BJ (cell line): Measurements from ENCODE around the gene PRR5. TPM values are rescaled to one million over a fixed set of nuclear protein-coding genes. Genes with fewer than 3 reads are reported as not detected.

Source experiments
- CTCF ChIA-PET: fragments of 350-600 bp; formaldehyde crosslinking; extraction: SDS; loops from one replicate; lab custom pipeline; 2021; ENCODE audit warnings: antibody characterized with exemption, inconsistent platforms; lab: Yijun Ruan, JAX
- POLR2A ChIA-PET: fragments of 300-600 bp; sonication (Branson Sonifier 250); formaldehyde crosslinking; extraction: SDS; loops from one replicate; lab custom pipeline; 2021; ENCODE audit warnings: antibody characterized with exemption; lab: Charles Lee
- DNase-seq: peaks from one replicate; pipeline ENCODE4 v3.0.0-alpha.2; 2011; ENCODE audit warnings: low read depth
- H3K27me3 ChIP-seq: 2 replicates; pipeline ENCODE4 v1.6.0; 2011; ENCODE audit warnings: low read length; ENCODE audit not compliant: control insufficient read depth, insufficient read depth
- H3K36me3 ChIP-seq: 2 replicates; pipeline ENCODE4 v1.5.1; 2011; ENCODE audit warnings: low read length; ENCODE audit not compliant: control insufficient read depth, insufficient read depth
- H3K4me3 ChIP-seq: 2 replicates; pipeline ENCODE4 v1.5.1; 2011; ENCODE audit warnings: low read depth, mild to moderate bottlenecking, control low read depth, low read length
- polyA plus RNA-seq: library from polyadenylated mRNA; depleted of rRNA; stranded (reverse); fragments of >200 nt; gene quantifications from 2 replicates; pipeline ENCODE4 v1.2.3, GENCODE V29; 2011
- TF ChIP-seq, protein P1 (sequence below): IDR thresholded peaks from 2 replicates; pipeline ENCODE4 v1.5.1; 2011; ENCODE audit warnings: low read depth, mild to moderate bottlenecking, control low read depth, inconsistent platforms, low read length, moderate library complexity; ENCODE audit not compliant: insufficient read depth

PRR5 gene
- polyA plus RNA-seq, 1 experiment: 33.4 TPM

DNA sequence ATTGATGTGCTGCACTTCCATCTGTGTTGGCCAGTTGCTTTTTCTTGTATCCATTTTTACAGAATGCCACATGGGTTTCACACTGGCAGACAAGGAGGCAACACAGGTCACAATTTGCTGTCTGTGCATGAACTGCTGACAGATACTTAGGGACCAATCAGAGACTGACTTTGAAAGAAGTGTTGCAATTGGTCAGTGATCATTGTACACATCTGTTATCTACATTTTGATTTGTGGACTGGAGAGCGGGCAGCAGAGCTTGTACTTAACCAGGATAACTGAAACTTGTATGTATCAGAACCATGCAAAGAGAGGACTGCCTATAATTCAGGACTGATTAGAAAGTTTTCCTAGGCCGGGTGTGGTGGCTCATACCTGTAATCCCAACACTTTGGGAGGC is 21.8 kb downstream of the PRR5 start:
- H3K36me3 ChIP-seq: peaks cover 36% of the 10 kb centered on the region

GRCh38 chr22:44724416-44724815 is 22.4 kb downstream of the PRR5 start:
- TF ChIP-seq, protein P1, sequence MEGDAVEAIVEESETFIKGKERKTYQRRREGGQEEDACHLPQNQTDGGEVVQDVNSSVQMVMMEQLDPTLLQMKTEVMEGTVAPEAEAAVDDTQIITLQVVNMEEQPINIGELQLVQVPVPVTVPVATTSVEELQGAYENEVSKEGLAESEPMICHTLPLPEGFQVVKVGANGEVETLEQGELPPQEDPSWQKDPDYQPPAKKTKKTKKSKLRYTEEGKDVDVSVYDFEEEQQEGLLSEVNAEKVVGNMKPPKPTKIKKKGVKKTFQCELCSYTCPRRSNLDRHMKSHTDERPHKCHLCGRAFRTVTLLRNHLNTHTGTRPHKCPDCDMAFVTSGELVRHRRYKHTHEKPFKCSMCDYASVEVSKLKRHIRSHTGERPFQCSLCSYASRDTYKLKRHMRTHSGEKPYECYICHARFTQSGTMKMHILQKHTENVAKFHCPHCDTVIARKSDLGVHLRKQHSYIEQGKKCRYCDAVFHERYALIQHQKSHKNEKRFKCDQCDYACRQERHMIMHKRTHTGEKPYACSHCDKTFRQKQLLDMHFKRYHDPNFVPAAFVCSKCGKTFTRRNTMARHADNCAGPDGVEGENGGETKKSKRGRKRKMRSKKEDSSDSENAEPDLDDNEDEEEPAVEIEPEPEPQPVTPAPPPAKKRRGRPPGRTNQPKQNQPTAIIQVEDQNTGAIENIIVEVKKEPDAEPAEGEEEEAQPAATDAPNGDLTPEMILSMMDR: no peak
- no peak for DNase-seq
- H3K4me3 ChIP-seq: no peak overlapping the region
- H3K36me3 ChIP-seq: peaks cover 38% of the 10 kb centered on the region
- POLR2A ChIA-PET: no interaction called here
- CTCF ChIA-PET: interaction anchor here (1.0 to 1.9 kb wide), 3 partner anchors 11 to 27 kb away, joined by 4 to 7 read pairs (median 6); no protein-coding TSS in a partner anchor
- no peaks in the 10 kb centered on the region for H3K27me3 ChIP-seq

More for the DNA sequence above, 21.8 kb downstream of the PRR5 start:
- Histone ChIP-seq H3K27me3 (no peaks in the 10 kb centered on the region), H3K4me3 (no peak overlapping the region)
- TF ChIP-seq, protein P1: no peak
- no peak for DNase-seq
- ChIA-PET CTCF (no interaction called here), POLR2A (no interaction called here)

- TF ChIP-seq, protein P1: no peak
These were observed 22.9 kb downstream of the PRR5 start for GRCh38 chr22:44724859-44725258.

DNA sequence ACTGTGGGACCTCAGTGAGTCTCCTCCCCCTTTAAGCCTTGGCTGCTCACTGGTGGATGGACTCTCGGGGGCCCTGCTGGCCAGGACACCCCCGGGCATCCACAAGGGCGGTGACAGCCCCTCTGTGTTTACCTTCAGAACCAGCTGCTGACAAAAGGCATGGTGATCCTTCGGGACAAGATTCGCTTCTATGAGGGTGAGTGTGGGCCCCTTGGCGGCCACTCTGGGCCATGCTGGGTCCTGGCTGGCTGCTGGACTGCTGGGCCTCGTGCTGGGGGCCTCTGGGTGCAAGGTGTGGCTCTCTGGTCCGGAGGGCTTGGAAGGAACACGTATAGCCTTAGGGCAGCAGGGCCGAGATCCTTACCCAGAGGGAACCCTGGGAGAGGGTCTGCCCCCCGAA is 24.4 kb downstream of the PRR5 start:
- TF ChIP-seq, protein P1: no peak
- ChIA-PET POLR2A (no interaction called here), CTCF (interaction anchor here (1.9 kb wide), 1 partner anchor 9 kb away, joined by 7 read pairs; no protein-coding TSS in a partner anchor)
- no peak overlapping the region for H3K4me3 ChIP-seq
- DNase-seq: no peak
- no peaks in the 10 kb centered on the region for H3K27me3 ChIP-seq
- peaks cover 28% of the 10 kb centered on the region for H3K36me3 ChIP-seq

More at GRCh38 chr22:44724859-44725258, 22.9 kb downstream of the PRR5 start:
- peaks cover 34% of the 10 kb centered on the region for H3K36me3 ChIP-seq
- POLR2A ChIA-PET: no interaction called here
- H3K4me3 ChIP-seq: no peak overlapping the region
- DNase-seq: no peak
- CTCF ChIA-PET: interaction anchor here (1.0 to 1.9 kb wide), 3 partner anchors 10 to 27 kb away, joined by 4 to 7 read pairs (median 6); no protein-coding TSS in a partner anchor
- no peaks in the 10 kb centered on the region for H3K27me3 ChIP-seq

- H3K27me3 ChIP-seq: no peaks in the 10 kb centered on the region
- H3K4me3 ChIP-seq: no peak overlapping the region
- CTCF ChIA-PET: interaction anchor here (0.6 to 4.0 kb wide), 2 partner anchors 42 to 93 kb away, joined by 3 to 27 read pairs; no protein-coding TSS in a partner anchor
- POLR2A ChIA-PET: no interaction called here
- H3K36me3 ChIP-seq: peaks cover 24% of the 10 kb centered on the region
- DNase-seq: no peak
- TF ChIP-seq, protein P1: no peak
These were observed 25.1 kb downstream of the PRR5 start for GRCh38 chr22:44727148-44727547.
